ENCODE results near the gene UCHL5.

UCHL5 gene, protein sequence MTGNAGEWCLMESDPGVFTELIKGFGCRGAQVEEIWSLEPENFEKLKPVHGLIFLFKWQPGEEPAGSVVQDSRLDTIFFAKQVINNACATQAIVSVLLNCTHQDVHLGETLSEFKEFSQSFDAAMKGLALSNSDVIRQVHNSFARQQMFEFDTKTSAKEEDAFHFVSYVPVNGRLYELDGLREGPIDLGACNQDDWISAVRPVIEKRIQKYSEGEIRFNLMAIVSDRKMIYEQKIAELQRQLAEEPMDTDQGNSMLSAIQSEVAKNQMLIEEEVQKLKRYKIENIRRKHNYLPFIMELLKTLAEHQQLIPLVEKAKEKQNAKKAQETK

DNA sequence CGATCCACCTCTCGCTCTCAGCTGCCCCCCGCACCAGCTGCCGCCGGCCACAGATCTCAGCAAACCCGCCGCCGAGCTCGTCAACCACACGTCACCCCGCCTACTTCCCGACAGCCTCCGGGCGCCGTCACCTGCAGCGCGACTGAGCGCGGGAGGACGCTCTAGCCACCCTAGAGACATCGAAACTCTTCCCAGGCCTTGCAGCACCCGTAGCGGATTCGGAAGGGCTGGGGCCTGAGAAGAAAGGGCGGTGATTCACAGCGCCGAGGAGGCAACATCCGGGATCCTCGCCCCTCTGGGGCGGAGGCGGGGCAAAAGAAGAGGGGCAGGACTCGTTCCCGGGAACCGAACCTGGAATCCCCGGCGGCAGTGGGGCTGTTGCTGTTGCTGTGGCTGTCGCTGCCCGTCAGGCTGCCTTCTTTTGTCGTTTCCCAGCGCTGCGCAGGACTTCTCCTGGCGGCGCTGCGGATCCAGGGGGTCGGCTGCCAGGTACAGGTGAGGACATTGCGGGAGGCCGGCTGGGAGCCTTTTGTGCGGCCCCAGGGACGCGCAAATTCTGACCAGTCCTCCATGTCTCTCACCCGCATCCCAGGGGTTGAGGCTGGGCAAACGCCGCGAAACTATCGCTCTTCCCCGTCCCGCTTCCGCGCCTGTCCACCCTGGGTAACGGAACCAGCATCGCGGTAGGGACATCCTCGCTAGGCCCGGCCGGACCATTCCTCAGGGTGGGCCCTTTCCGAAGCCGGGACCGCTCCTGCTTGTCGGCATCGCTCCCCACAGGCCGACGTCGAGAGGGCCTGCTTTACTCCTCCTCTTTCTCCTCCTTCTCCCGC, at the start of gene UCHL5, which contains the start of gene RO60:
Gene UCHL5, minus strand, starts transcription at position 79 of the 833 bp plus-strand sequence. CDS start 100 bp downstream, outside the sequence.
Gene RO60, plus strand, starts transcription at position 331 of the 833 bp plus-strand sequence. CDS start 9,443 bp downstream, outside the sequence.
- DNase-seq (ENCODE audit: low read depth in 2 of 2): peak; percentile 78 to 82

DNA sequence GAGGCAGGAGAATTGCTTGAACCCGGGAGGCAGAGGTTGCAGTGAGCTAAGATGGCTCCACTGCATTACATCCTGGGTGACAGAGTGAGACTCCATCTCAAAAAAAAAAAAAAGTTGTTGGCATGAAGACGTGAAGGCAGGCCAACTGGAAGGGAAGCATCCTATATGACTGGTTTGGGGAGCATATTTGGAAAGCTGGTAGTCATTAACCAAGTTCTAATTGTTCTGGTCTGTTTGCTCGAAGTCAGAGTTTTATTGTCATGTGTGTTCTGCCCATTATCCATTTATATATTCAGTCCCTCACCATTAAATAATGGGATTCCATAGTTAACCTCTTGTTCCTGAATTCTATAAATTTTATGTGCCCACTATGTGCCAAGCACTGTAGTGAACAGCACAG, 49.3 kb upstream of the UCHL5 start:
- no peak for DNase-seq (ENCODE audit: low read depth in 2 of 2)

DNA sequence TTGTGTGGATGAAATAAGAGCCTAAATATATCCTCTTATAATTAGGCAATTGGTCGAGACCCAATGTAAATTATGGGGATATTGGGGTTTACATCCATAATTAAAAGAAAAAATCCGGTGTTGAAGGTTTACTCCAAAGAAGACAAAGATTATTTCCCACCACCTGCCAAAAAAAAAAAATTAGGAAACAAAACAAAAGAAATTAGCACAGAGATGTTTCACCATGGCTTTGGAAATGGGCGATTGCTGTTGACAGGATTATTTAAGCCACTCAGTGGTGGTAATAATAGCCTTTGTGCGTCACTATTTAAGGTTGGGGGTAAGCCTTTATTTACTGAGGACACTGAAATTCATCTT, 46.6 kb upstream of the UCHL5 start:
- DNase-seq (ENCODE audit: low read depth in 2 of 2): no peak

DNA sequence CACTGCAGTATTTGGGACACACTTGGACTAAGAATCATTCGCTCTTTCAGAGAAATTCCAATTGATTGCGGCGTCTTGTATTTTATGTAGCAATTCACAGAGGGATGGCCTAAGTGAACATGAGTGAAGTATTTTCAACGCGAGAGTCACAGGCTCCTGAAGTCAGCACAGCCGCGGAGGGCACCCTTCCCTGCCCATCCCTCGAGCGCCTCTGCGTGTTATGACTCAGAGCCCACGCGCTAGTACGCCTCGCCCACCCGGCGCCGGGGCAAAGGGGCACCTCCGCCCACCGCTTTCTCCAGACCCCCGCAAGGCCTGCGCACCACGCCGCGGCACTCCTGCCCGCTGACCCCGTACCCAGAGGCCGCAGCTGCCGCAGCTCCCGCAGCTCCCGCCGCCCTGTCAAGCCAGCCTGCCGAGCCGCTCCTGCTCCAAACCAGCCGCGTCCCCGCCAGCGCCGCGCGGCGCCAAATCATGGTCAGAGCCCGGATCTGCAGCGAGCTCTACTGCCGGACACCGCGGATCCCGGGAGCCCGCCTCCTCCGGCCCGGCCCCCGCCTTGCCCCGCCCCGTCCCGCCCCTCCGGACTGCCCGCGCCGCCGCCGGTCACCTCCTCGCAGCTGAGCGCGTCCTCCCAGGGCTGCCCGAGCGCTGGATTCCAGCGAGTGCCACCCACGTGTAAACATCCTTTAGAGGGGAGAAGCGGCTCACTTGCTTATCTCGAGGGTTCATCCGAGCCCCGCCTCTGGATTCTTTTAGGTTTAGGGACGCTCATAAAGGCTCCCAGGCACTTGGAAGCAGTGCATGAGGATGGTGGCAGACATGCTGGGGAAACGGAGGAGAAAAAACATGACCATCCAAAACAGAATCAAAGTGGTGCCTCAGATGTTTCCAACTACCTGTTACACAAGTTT, 46.0 kb upstream of the UCHL5 start, which contains the start of gene GLRX2:
Gene GLRX2, minus strand, starts transcription at position 508 of the 914 bp plus-strand sequence. Its CDS starts 32 bp downstream, at position 476.
- peak in 1 of 2 donors; percentile 28 for DNase-seq (ENCODE audit: low read depth in 2 of 2)

DNA sequence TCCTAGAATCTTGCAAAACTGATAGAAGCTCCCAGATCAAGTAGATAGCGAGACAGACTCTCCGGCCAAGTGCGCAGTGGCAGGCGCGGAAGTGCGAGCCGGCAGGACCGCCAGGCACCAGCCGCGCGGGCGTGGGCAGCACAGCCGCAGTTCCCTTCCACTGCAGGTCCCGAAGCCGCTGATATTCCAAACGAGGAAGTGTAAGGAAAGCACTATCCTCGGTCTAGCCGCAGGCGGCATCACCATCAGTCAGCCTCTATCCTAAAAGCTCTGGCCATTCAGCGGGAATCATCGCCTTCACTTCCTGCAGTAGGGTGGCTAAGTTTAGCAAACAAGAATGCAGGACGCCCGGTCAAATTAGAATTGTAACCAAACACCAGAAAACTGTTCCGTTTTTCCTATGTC, 45.3 kb upstream of the UCHL5 start:
- no peak for DNase-seq (ENCODE audit: low read depth in 2 of 2)

DNA sequence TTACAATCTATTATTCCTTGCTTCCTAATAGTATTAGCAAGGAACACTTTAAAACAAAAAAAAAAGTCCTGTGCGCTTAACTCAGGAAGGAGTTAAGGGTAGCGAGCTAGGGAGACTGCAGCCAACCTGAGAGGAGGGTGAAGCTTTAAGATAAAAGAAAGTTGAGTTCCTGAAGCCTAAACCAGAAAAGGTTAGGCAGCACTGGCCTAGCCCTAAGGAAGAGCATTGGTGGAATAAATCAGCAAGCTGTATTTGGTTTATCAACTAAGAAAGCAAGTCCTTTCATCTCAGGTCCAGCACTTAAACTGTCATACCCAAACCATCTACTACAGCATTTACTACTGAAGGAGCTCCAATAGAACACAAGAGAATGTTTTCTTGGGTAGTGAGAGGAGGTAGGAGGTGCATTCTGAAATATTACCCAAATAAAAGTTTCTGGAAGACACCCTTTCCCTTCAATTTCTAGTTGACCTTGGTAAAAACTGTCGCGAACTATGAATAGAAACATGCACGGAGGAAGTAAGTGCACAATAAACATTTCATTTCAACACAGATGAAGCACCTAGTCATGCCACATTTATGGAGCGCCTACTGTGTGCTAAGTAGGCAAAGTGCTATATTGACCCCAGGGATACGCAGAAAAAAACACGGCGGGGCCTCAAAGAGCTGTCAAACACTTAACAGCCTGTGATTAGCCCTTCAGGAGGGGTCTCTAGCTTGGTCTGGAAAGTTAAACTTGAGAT, 44.8 kb upstream of the UCHL5 start:
- DNase-seq (ENCODE audit: low read depth in 2 of 2): no peak

DNA sequence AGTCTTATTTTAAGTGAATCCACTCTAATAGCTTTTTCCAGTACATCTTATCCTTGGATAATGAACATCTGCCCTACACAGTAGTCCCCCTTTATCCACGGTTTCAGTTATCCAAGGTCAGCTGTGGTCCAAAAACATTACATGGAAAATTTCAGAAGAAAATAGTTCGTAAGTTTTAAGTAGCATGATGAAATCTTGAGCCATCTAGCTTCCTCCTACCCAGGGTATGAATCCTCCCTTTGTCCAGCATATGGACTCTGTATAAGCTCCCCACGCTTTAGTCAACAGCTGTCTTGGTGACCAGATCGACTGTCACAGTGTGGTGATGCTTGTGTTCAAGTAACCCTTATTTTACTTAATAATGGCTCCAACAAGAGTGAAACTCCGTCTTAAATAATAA, 43.5 kb upstream of the UCHL5 start:
- no peak for DNase-seq (ENCODE audit: low read depth in 2 of 2)

DNA sequence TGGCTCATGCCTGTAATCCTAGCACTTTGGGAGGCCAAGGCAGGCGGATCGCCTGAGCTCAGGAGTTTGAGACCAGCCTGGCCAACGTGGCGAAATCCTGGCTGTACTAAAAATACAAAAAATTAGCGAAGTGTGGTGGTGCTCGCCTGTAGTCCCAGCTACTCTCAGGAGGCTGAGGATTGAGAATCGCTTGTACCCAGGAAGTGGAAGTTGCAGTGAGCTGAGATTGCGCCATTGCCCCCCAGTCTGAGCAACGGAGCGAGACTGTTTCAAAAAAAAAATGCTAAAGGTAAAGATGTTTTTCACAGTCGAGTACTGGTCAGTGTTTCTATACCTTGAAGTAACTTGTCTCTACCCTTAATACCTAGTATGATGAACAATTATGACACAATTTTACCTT, 35.0 kb upstream of the UCHL5 start:
- no peak for DNase-seq (ENCODE audit: low read depth in 2 of 2)

DNA sequence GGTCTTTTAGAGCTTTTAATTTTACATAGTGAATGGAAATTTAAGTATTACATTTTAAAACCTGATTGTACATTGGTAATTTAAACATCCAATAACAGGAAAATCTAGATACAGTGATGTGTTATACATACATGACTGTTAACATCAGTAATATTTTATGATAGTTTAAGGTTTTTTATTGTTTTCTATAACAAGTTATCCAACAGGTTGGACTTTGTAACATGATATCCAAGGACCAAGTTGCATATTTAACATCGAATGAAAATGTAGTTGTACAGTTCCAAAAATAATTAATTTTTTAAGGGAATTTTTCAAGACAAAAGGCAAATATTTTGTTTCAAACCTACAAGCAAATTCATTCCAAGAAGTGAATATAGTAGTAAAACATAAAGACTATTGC, 31.7 kb upstream of the UCHL5 start:
- DNase-seq (ENCODE audit: low read depth in 2 of 2): no peak

DNA sequence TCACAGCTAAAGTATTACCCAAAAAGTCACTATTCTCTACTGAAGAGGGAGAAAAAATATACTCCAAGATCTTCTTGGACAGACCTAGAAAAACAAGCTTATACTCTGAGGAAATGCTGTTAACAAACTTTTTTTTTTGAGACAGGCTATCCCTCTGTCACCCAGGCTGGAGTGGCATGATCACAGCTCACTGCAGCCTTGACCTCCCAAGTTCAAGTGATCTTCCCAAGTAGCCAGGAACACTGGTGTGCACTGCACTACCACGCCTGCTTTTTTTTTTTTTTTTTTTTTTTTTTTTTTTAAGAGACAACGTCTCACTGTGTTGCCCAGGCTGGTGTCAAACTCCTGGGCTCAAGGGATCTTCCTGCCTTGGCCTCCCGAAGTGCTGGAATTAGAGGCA, 28.7 kb upstream of the UCHL5 start:
- no peak for DNase-seq (ENCODE audit: low read depth in 2 of 2)

DNA sequence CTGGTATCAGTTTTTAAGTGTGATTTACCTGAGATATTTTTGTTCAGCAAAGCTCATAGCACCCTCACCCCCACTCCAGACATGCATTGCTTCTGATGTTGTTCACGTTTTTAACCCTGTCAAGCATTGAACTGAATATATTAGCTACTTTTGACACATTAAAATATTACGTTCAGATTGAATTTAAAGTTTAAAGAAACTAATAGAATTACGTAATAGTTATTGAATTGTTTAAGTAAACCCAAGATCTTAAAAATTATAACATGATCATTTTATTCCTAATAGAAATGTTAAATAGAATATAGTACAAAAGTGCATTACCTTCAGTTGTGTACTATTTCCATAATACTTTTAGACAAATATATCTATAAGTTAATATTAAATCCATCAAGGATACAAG, 27.2 kb upstream of the UCHL5 start:
- DNase-seq (ENCODE audit: low read depth in 2 of 2): no peak

DNA sequence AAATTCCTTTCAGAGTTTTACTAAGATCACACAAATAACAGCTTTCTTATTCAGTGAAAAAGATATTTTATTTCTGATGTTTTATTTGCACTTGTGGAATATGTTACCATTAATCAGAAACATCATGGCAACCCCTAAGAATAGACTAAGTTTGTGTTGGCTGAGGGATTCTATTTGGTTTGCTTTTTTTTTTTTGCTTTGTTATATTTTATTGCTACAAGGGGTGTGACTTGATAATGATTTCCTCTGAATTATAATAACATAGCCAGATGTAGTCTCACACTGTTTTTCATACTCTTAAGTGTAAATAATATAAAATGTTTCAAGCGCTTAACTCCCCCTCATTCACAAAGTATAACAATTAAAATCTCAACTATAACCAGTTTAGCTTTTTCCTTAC, 26.1 kb upstream of the UCHL5 start:
- no peak for DNase-seq (ENCODE audit: low read depth in 2 of 2)

DNA sequence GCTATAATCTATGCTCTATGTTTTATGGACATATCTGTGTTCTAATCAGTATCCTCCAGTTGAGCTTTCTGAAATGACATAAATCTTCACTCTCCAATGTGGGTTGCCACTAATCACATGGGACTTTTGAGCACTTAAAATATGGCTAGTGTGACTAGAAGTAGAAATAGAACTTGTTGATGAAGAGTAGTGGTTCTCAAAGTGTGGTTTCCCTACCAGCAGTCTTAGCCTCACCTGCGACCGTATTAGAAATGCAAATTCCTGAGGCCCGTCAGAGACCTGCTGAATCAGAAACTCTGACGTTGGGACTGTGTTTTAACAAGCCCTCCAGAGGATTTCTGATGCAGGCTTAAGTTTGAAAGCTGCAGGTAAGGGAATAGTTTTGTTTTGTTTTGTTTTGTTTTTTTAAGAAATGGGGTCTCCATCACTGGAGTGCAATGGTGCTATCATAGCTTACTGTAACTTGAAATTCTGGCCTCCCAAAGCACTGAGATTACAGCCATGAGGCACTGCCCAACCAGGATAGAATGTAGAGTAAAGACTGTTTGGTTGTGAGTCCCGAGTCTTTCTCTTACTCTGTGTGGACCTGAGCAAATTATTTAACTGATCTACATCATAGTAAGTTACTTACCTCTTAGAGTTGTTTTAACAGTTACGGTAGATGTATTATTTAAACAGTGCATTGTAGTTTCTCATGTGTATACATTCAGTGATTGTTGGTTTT, 24.4 kb upstream of the UCHL5 start:
- no peak for DNase-seq (ENCODE audit: low read depth in 2 of 2)

DNA sequence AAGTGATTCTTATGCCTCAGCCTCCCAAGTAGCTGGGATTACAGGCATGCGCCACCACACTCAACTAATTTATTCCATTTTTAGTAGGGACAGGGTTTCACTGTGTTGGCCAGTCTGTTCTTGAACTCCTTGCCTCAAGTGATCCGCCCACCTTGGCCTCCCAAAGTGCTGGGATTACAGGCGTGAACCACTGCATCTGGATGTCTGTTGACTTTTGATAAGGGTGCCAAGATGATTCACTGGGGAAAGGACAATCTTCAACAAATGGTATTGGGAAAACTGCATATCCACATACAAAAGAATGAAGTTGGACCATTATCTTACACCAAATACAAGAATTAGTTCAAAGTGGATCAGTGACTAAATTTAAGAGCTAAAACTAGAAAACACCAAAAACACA, 20.0 kb upstream of the UCHL5 start:
- no peak for DNase-seq (ENCODE audit: low read depth in 2 of 2)

DNA sequence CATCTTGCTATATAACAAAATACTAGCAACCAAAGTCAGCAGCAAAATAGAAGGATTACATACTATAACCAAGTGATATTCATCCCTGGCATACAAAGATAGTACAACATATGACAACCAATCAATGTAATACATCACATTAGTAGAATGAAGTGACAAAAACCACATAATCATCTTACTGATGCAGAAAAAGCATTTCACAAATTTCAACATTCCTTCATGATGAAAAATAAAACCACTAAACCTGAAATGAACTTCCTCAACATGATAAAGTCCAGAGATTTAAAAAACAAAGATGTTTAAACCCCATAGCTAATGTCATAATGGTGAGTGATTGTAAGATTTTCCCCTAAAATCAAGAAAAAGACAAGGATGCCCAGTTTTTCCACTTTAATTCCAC, 18.8 kb upstream of the UCHL5 start:
- DNase-seq (ENCODE audit: low read depth in 2 of 2): no peak

DNA sequence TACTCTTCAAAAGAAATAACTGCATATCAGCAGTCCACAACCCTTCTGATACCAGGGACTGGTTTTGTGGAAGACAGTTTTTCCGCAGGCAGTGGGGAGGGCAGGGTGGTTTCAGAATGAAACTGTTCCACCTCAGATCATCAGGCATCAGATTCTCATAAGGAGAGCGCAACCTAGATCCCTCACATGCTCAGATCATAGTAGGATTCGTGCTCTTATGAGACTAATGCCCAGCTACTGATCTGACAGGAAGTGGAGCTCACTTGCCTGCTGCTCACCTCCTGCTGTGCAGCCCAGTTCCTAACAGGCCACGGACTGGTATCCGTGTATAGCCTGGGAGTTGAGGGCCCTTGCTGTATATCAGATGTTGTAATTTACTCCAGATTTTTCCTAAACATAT, 11.8 kb upstream of the UCHL5 start:
- DNase-seq (ENCODE audit: low read depth in 2 of 2): no peak

DNA sequence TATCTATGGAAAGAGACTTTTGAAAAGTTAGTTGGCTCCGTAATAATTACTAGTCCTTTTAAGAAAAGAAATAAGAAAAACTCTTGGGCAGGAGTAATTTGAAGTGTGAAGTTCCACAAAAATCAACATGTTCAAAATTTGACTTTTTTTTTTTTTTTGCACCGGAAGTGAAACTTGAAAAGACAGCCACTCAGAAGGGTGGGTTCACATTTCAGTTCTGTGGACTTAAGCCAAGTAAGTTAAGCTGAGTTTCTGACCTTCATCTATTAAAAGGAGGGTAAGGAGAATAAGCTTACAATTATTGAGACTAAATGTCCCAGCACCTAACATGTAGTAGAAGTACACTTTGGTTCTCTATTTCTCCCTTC, 11.2 kb upstream of the UCHL5 start:
- DNase-seq (ENCODE audit: low read depth in 2 of 2): no peak

DNA sequence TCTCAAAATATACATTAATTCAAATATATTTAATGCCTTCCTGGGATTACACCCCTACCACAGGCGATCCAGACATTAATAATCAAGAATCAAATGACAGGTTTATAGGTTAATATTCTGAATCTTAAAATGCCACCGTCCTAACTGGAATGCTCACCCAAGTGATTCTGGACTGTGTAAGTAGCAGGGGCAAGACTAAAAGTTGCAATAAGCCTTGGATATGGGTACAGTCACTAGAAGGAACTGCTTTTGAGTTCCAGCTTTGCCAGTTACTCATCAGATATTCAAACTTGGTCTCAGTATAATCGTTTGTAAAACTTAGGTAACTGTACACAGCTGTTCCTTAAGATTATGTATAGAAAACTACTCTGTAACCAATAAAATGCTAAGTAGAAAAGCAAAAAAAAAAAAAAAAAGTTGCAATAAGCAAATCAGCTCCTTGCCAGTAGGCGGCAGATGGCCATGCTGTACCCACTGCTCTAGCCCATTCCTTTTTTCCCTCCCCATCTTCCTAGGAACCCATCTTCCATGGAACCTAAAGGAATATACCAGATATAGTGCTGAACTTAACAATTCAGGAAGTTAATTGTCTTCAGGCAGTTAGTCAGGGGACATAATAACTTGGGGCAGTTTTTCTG, 10.7 kb upstream of the UCHL5 start:
- no peak for DNase-seq (ENCODE audit: low read depth in 2 of 2)

DNA sequence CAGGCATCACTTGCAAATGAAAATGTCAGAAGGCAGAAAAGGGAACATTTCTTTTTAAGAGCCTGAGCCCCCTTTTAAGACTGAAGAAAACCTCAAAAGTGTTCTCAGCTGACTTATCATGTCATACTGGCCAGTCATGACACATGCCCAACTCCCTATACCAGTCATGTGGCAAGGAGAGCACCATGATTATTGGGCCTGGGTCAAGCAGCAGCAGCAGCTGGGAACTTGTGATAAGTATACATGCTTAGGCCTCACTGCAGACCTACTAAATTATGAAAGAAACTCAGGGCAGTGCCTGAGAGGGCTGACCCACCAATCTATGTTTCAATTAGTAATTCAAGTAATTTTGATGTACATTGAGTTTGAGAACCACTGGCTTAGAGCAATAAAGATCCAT, 8.9 kb upstream of the UCHL5 start:
- DNase-seq (ENCODE audit: low read depth in 2 of 2): no peak

DNA sequence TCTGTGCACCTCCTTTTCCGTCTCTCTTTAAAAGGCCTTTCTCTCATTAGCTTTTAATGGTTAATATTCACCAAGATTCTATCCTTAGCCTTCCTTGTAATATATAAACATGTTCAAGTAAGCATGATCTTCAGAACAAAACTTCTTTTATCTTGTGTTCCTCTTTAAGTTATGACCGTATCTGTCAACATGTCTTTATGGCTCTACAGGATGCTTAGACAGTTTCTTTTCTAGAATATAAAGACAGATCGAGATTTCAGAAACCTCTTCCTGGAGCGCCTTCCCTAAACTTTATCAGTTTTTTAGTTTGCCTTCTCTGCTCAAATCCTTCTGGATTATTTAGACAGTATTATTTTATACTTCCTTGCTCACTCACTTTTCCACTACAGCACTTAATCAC, 7.4 kb upstream of the UCHL5 start:
- DNase-seq (ENCODE audit: low read depth in 2 of 2): no peak

Data from stimulated activated CD4-positive, alpha-beta T cell treated with anti-CD3 and anti-CD28 coated beads, Interleukin-1b, Interleukin-23, amount 100 ng/mL, for 1 hour (primary cell).